ENCODE results near the gene FAM76B. TPM values are rescaled to one million over a fixed set of nuclear protein-coding genes. Genes with fewer than 3 reads are reported as not detected.

The FAM76B gene
- total and polyA plus RNA-seq, 9 of the 15 experiments (the other 6 are each of a cell fraction or from before 2014, with no cell fraction given), result 22.5 to 60.0 (median 35.0) TPM

- TF ChIP-seq DEAF1 (CRISPR knock-in tag; IDR thresholded peaks at IDR 0.05), result peak; percentile 89
- no peak for TF ChIP-seq NR2C2 (CRISPR knock-in tag; IDR thresholded peaks at IDR 0.05)
- no peak for TF ChIP-seq NR2C2 (tag; IDR thresholded peaks at IDR 0.05)
- TF ChIP-seq DMBX1 (CRISPR knock-in tag; IDR thresholded peaks at IDR 0.05; ENCODE audit: borderline replicate concordance), result no peak
- TF ChIP-seq POLR2AphosphoS5 (IDR thresholded peaks at IDR 0.05; ENCODE audit: control insufficient read depth, insufficient read depth, low read depth, low read length), result no peak
- peak; percentile 38 to 78 (median 54); a peak in 4 of 6 replicates for TF ChIP-seq CTCF (IDR thresholded peaks at IDR 0.05 in 2 of 3, conservative IDR thresholded peaks at IDR 0.05 in 1 of 3; ENCODE audit: insufficient read depth in 2 of 3, low read depth in 1 of 3, low read length in 3 of 3)
- peak; percentile 13 for TF ChIP-seq TAF9B (IDR thresholded peaks at IDR 0.05; ENCODE audit: partially characterized antibody)
- peak; percentile 3; the same call in 1 of the 2 replicates for TF ChIP-seq RFX1 (IDR thresholded peaks at IDR 0.05)
- peak; percentile 52; the same call in 1 of the 2 replicates for TF ChIP-seq MYC (IDR thresholded peaks at IDR 0.05; ENCODE audit: low read depth, low read length)
- no peak for TF ChIP-seq MYC (CRISPR knock-in tag; IDR thresholded peaks at IDR 0.05; ENCODE audit: borderline replicate concordance, low read depth)
- TF ChIP-seq ZC3H11A (IDR thresholded peaks at IDR 0.05; ENCODE audit: low read depth, low read length), result no peak
- TF ChIP-seq ZNF174 (CRISPR knock-in tag; IDR thresholded peaks at IDR 0.05), result no peak
- no peak for TF ChIP-seq FOXM1 (IDR thresholded peaks at IDR 0.05; ENCODE audit: low read depth)
- no peak for TF ChIP-seq FOXM1 (CRISPR knock-in tag; IDR thresholded peaks at IDR 0.05; ENCODE audit: low read depth)
- TF ChIP-seq RCOR1 (IDR thresholded peaks at IDR 0.05; ENCODE audit: borderline replicate concordance in 1 of 2, low read depth in 2 of 2, low read length in 2 of 2), result 0 out of 4 replicates have a peak, but pooled peaks of 1 of the 2 experiments have one; percentile 14
- TF ChIP-seq PYGO2 (tag; IDR thresholded peaks at IDR 0.05), result no peak
- no peak for TF ChIP-seq MTF1 (CRISPR knock-in tag; IDR thresholded peaks at IDR 0.05; ENCODE audit: borderline replicate concordance)
Measured at GRCh38 chr11:95764267-95764898, 25.2 kb downstream of the FAM76B start (continued).

Data from K562 (cell line).